MCF 10A (cell line): ENCODE measurements around the gene DICER1. TPM values are rescaled to one million over a fixed set of nuclear protein-coding genes. Genes with fewer than 3 reads are reported as not detected.

Experiments
- BruUV-seq: library from RNA; stranded (reverse); fragments of 400-500 nt; replicated peaks from 2 replicates; lab custom pipeline; 2021; lab: Mats Ljungman, UMichigan
- CTCF ChIA-PET: fragments of 300-600 bp; sonication (Branson Sonifier 250); formaldehyde crosslinking; extraction: SDS; loops from one replicate; lab custom pipeline; 2021; ENCODE audit warnings: antibody characterized with exemption, inconsistent platforms; lab: Yijun Ruan, JAX
- POLR2A ChIA-PET: fragments of 300-600, 350-650 bp; sonication (Branson Sonifier 250); formaldehyde crosslinking; extraction: SDS; loops from one replicate; lab custom pipeline; 2020; ENCODE audit warnings: antibody characterized with exemption, inconsistent platforms; lab: Yijun Ruan, JAX
- DNase-seq: peaks from one replicate; pipeline ENCODE4 v3.0.0-alpha.2; 2018; ENCODE audit not compliant: unreplicated experiment
- H3K27ac Mint-ChIP-seq: one replicate; pipeline ENCODE4 v1.8.0; 2022; ENCODE audit warnings: mild to moderate bottlenecking, low read depth, mixed read lengths; ENCODE audit not compliant: unreplicated experiment
- H3K27me3 Mint-ChIP-seq: one replicate; pipeline ENCODE4 v1.8.0; 2022; ENCODE audit warnings: mixed read lengths; ENCODE audit not compliant: insufficient read depth, unreplicated experiment
- H3K36me3 Mint-ChIP-seq: one replicate; pipeline ENCODE4 v1.8.0; 2022; ENCODE audit warnings: mild to moderate bottlenecking, moderate library complexity, mixed read lengths; ENCODE audit not compliant: insufficient read depth, unreplicated experiment
- H3K4me1 Mint-ChIP-seq: one replicate; pipeline ENCODE4 v1.8.0; 2022; ENCODE audit warnings: mixed read lengths; ENCODE audit not compliant: insufficient read depth, unreplicated experiment
- H3K4me3 Mint-ChIP-seq: one replicate; pipeline ENCODE4 v1.8.0; 2022; ENCODE audit warnings: mild to moderate bottlenecking, moderate library complexity, mixed read lengths; ENCODE audit not compliant: unreplicated experiment
- H3K9me3 Mint-ChIP-seq: one replicate; pipeline ENCODE4 v1.8.0; 2022; ENCODE audit warnings: mixed read lengths; ENCODE audit not compliant: unreplicated experiment
- intact Hi-C: fragments of 100-400 bp; cut with micrococcal nuclease; formaldehyde crosslinking; loops from 2 replicates; pipeline ENCODE4 v1.14.1; 2022
- total RNA-seq: library from RNA; stranded (reverse); gene quantifications from 2 replicates; pipeline ENCODE4 v1.2.3, GENCODE V29; 2022
- TF ChIP-seq, protein P1 (sequence below): fragments of 200-600 bp; IDR thresholded peaks from one replicate; pipeline ENCODE4 v1.8.0; 2022; ENCODE audit warnings: antibody characterized with exemption, mild to moderate bottlenecking; ENCODE audit not compliant: unreplicated experiment

DICER1 gene
- total RNA-seq, 1 experiment from 2014 or later: 35.6 TPM

DNA sequence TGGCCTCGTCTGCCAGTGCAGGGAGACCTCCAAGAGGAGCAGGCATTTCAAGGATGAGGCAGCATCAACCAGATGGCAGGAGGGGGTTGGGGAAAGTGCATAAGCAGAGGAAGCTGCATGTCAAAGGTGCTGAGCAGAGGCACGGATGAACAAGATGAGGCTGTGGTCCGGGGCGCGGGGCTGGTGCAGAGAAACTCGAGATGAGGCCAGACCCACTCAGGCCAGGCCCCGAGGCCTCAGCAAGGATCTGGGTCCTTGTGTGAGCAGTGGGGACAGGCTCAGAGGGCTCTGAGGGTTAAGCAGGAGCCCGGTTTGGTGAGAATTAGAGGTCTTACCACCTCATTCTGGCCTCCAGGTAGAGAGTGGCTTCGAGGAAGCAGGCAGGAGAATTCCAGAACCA lies 98.8 kb downstream of the DICER1 start:
- BruUV-seq: no TSS peak
- no peak overlapping the region for H3K4me3 Mint-ChIP-seq
- no peaks in the 10 kb centered on the region for H3K4me1 Mint-ChIP-seq
- intact Hi-C loops: no loop called here
- no peaks in the 10 kb centered on the region for H3K27me3 Mint-ChIP-seq
- no peak for DNase-seq
- peaks cover 6% of the 10 kb centered on the region for H3K36me3 Mint-ChIP-seq
- H3K9me3 Mint-ChIP-seq: no peaks in the 10 kb centered on the region
- POLR2A ChIA-PET: no interaction called here
- TF ChIP-seq, protein P1, sequence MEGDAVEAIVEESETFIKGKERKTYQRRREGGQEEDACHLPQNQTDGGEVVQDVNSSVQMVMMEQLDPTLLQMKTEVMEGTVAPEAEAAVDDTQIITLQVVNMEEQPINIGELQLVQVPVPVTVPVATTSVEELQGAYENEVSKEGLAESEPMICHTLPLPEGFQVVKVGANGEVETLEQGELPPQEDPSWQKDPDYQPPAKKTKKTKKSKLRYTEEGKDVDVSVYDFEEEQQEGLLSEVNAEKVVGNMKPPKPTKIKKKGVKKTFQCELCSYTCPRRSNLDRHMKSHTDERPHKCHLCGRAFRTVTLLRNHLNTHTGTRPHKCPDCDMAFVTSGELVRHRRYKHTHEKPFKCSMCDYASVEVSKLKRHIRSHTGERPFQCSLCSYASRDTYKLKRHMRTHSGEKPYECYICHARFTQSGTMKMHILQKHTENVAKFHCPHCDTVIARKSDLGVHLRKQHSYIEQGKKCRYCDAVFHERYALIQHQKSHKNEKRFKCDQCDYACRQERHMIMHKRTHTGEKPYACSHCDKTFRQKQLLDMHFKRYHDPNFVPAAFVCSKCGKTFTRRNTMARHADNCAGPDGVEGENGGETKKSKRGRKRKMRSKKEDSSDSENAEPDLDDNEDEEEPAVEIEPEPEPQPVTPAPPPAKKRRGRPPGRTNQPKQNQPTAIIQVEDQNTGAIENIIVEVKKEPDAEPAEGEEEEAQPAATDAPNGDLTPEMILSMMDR: no peak
- H3K27ac Mint-ChIP-seq: no peak overlapping the region
- CTCF ChIA-PET: no interaction called here

DNA sequence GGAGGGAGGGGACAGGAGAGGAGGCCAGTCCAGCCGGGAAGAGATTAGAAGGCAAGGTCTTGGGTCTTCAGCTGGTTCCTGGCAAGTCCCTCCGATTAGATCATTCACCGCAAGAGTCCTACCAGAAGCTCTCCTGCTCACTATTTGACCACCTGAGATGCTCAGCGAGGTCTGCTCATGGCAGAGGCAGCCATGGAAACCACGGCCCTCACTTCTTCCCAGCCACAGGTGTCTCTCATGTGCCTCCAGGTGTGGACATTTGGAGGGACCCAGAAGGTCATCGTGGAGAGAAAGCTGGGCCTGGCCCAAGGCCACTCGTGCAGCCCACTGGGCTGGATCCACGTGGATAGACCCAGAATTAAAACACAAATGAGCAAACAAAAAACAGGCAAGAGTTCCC lies 99.5 kb downstream of the DICER1 start:
- Mint-ChIP-seq H3K27ac (no peak overlapping the region), H3K4me3 (no peak overlapping the region), H3K27me3 (no peaks in the 10 kb centered on the region), H3K4me1 (no peaks in the 10 kb centered on the region), H3K36me3 (peaks cover 6% of the 10 kb centered on the region), H3K9me3 (no peaks in the 10 kb centered on the region)
- intact Hi-C loops: no loop called here
- POLR2A ChIA-PET: no interaction called here
- TF ChIP-seq, protein P1: no peak
- no TSS peak for BruUV-seq
- CTCF ChIA-PET: no interaction called here
- no peak for DNase-seq

DNA sequence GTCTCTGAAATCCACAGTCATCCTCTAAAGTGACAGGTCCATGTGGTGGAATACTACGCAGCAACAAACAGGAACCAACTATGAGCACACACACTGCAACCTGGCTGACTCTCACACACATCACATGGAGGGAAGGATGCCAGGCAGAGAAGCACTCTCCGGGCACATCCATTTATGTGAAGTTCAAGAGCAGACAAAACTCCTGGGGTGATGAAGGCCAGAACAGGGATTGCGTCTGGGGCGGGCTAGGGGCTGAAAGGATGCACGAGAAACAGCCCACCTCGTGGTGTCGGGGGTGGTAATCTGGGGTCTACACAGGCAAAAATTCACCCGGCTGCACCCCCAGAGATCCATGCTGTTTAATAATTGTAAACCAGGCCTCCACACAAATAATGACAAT lies 100.2 kb downstream of the DICER1 start:
- H3K4me3 Mint-ChIP-seq: no peak overlapping the region
- no TSS peak for BruUV-seq
- H3K9me3 Mint-ChIP-seq: no peaks in the 10 kb centered on the region
- H3K27me3 Mint-ChIP-seq: no peaks in the 10 kb centered on the region
- H3K27ac Mint-ChIP-seq: no peak overlapping the region
- no peak for DNase-seq
- ChIA-PET CTCF (no interaction called here), POLR2A (no interaction called here)
- H3K4me1 Mint-ChIP-seq: no peaks in the 10 kb centered on the region
- H3K36me3 Mint-ChIP-seq: peaks cover 6% of the 10 kb centered on the region
- TF ChIP-seq, protein P1: no peak
- intact Hi-C loops: no loop called here

DNA sequence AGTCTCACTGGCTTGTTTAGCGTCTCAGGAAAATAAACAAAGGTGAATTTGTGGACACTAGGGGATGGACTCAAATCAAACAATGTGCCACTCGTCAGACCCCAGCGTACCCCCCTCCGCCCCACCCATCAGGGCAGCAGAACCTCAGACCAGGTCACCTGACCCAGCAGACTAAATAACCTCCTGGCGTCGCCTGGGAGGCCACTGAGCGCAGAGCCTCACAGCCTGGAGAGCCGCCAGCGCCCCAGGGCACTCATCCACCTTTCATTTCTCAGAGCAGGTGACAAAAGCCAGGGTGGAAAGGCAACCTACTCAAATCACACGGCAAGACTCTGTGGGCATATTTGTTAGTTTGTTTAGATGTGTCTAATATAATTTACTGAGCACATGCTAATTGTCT lies 100.9 kb downstream of the DICER1 start:
- DNase-seq: no peak
- H3K9me3 Mint-ChIP-seq: no peaks in the 10 kb centered on the region
- ChIA-PET POLR2A (no interaction called here), CTCF (no interaction called here)
- H3K27ac Mint-ChIP-seq: no peak overlapping the region
- intact Hi-C loops: no loop called here
- peaks cover 6% of the 10 kb centered on the region for H3K36me3 Mint-ChIP-seq
- H3K4me3 Mint-ChIP-seq: no peak overlapping the region
- TF ChIP-seq, protein P1: no peak
- no peaks in the 10 kb centered on the region for H3K27me3 Mint-ChIP-seq
- BruUV-seq: no TSS peak
- H3K4me1 Mint-ChIP-seq: no peaks in the 10 kb centered on the region
